HepG2 (cell line): Measurements from ENCODE around the gene RGS19. TPM values are rescaled to one million over a fixed set of nuclear protein-coding genes. Genes with fewer than 3 reads are reported as not detected.

Experiments
- FOSL2 ChIP-seq: sonication (generic); formaldehyde crosslinking; IDR thresholded peaks from 2 replicates; pipeline ENCODE4 v1.4.0; 2020; ENCODE audit warnings: missing genetic modification reagents
- HNRNPH1 ChIP-seq: fragments of 200-400 bp; formaldehyde crosslinking; optimal IDR thresholded peaks from 2 replicates; pipeline ENCODE3; 2017; ENCODE audit warnings: mild to moderate bottlenecking, low read depth, low read length
- HNRNPL ChIP-seq: fragments of 200-400 bp; formaldehyde crosslinking; IDR thresholded peaks from 2 replicates; pipeline ENCODE4 v1.6.1; 2017; ENCODE audit warnings: mild to moderate bottlenecking, low read depth, low read length
- KDM2A ChIP-seq: sonication (generic); formaldehyde crosslinking; IDR thresholded peaks from 2 replicates; pipeline ENCODE4 v1.4.0; 2020; ENCODE audit warnings: low read depth, missing genetic modification reagents, borderline replicate concordance
- MAF1 ChIP-seq: sonication (generic); formaldehyde crosslinking; IDR thresholded peaks from 2 replicates; pipeline ENCODE4 v1.5.0; 2020; ENCODE audit warnings: missing genetic modification reagents, borderline replicate concordance
- NR1H2 ChIP-seq: sonication (generic); formaldehyde crosslinking; IDR thresholded peaks from 2 replicates; pipeline ENCODE4 v1.8.1; 2022; ENCODE audit warnings: low read depth, missing genetic modification reagents, borderline replicate concordance
- PAF1 ChIP-seq: IDR thresholded peaks from 2 replicates; pipeline ENCODE4 v1.6.1; 2016; ENCODE audit warnings: missing genetic modification reagents, missing compliant biosample characterization
- POGZ ChIP-seq: sonication (generic); formaldehyde crosslinking; IDR thresholded peaks from 2 replicates; pipeline ENCODE4 v1.4.0; 2020; ENCODE audit warnings: mild to moderate bottlenecking, missing genetic modification reagents
- POLR2G ChIP-seq: fragments of 200-400 bp; formaldehyde crosslinking; IDR thresholded peaks from 2 replicates; pipeline ENCODE4 v1.6.1; 2018; ENCODE audit warnings: mild to moderate bottlenecking, low read depth, low read length, moderate library complexity
- RBFOX2 ChIP-seq: fragments of 200-400 bp; formaldehyde crosslinking; IDR thresholded peaks from 2 replicates; pipeline ENCODE4 v1.6.1; 2017; ENCODE audit warnings: low read depth, mild to moderate bottlenecking, low read length
- SAFB2 ChIP-seq: sonication (generic); formaldehyde crosslinking; IDR thresholded peaks from 2 replicates; pipeline ENCODE4 v1.5.1; 2020; ENCODE audit warnings: missing genetic modification reagents, low read depth, mild to moderate bottlenecking, borderline replicate concordance
- SRF ChIP-seq: IDR thresholded peaks from 2 replicates; pipeline ENCODE4 v1.6.1; 2011; ENCODE audit warnings: mild to moderate bottlenecking, low read depth, low read length, moderate library complexity
- ZFP41 ChIP-seq: sonication (generic); formaldehyde crosslinking; IDR thresholded peaks from 2 replicates; pipeline ENCODE4 v1.4.0; 2020; ENCODE audit warnings: mild to moderate bottlenecking, missing genetic modification reagents, borderline replicate concordance
- ZNF225 ChIP-seq: sonication (generic); formaldehyde crosslinking; IDR thresholded peaks from 2 replicates; pipeline ENCODE4 v1.4.0; 2020; ENCODE audit warnings: mild to moderate bottlenecking, missing genetic modification reagents
- ZNF234 ChIP-seq: sonication (generic); formaldehyde crosslinking; conservative IDR thresholded peaks from 2 replicates; pipeline ENCODE4 v1.5.1; 2020; ENCODE audit warnings: mild to moderate bottlenecking, missing genetic modification reagents
- ZNF382 ChIP-seq: sonication (generic); formaldehyde crosslinking; IDR thresholded peaks from 2 replicates; pipeline ENCODE4 v1.5.0; 2020; ENCODE audit warnings: missing genetic modification reagents, mild to moderate bottlenecking, borderline replicate concordance
- ZNF546 ChIP-seq: sonication (generic); formaldehyde crosslinking; conservative IDR thresholded peaks from 2 replicates; pipeline ENCODE4 v1.8.1; 2023; ENCODE audit warnings: mild to moderate bottlenecking, missing genetic modification reagents
- ZNF672 ChIP-seq: sonication (generic); formaldehyde crosslinking; IDR thresholded peaks from 2 replicates; pipeline ENCODE4 v1.8.1; 2022; ENCODE audit warnings: missing genetic modification reagents
- ZNF746 ChIP-seq: sonication (generic); formaldehyde crosslinking; IDR thresholded peaks from 2 replicates; pipeline ENCODE4 v1.8.0; 2022; ENCODE audit warnings: mild to moderate bottlenecking, missing genetic modification reagents
- ZNF775 ChIP-seq: sonication (generic); formaldehyde crosslinking; IDR thresholded peaks from 2 replicates; pipeline ENCODE4 v1.4.0; 2020; ENCODE audit warnings: missing genetic modification reagents, mild to moderate bottlenecking, moderate library complexity, borderline replicate concordance
- ZNF891 ChIP-seq: sonication (generic); formaldehyde crosslinking; IDR thresholded peaks from 2 replicates; pipeline ENCODE4 v1.5.0; 2020; ENCODE audit warnings: mild to moderate bottlenecking, missing genetic modification reagents
- ZSCAN25 ChIP-seq: sonication (generic); formaldehyde crosslinking; IDR thresholded peaks from 2 replicates; pipeline ENCODE4 v1.8.0; 2022; ENCODE audit warnings: mild to moderate bottlenecking, missing genetic modification reagents
- polyA plus RNA-seq, 8 experiments: library from polyadenylated mRNA; depleted of rRNA in 3 of 8; stranded (reverse) in 7 of 8; unstranded in 1 of 8; fragments of >200 nt; fragmentation: Illumina TruSeq in 4 of 8; extraction: Trizol in 4 of 8; gene quantifications; 2 replicates each; pipeline versions ENCODE4 v1.2.1 to v1.2.3, GENCODE V29; 2011 to 2016; ENCODE audit warnings: low read depth in 4 of 8, missing spikeins in 1 of 8, mixed read lengths in 1 of 8; ENCODE audit not compliant: insufficient read depth in 1 of 8
- total RNA-seq, 5 experiments: library from RNA; depleted of rRNA; stranded (reverse); fragments of >200 nt; fragmentation: Illumina TruSeq; extraction: Trizol; gene quantifications; 2 replicates each; pipeline ENCODE4 v1.2.3, GENCODE V29; 2016; ENCODE audit warnings: low read depth in 1 of 5
- TF ChIP-seq, protein P1 (sequence below), 2 experiments: sonication (generic) in 1 of 2; formaldehyde crosslinking in 1 of 2; IDR thresholded peaks; 2 replicates each; pipeline versions ENCODE4 v1.4.0 to v1.6.1; 2018 to 2020; ENCODE audit warnings: missing genetic modification reagents in 2 of 2, borderline replicate concordance in 1 of 2, low read depth in 1 of 2, mild to moderate bottlenecking in 1 of 2, missing biosample characterization in 1 of 2
- TF ChIP-seq, protein P2 (sequence below): sonication (generic); formaldehyde crosslinking; IDR thresholded peaks from 2 replicates; pipeline ENCODE4 v1.4.0; 2020; ENCODE audit warnings: mild to moderate bottlenecking, missing genetic modification reagents
- TF ChIP-seq, protein P3 (sequence below): sonication (generic); formaldehyde crosslinking; IDR thresholded peaks from 2 replicates; pipeline ENCODE4 v1.8.1; 2023; ENCODE audit warnings: mild to moderate bottlenecking, inconsistent platforms, moderate library complexity, missing genetic modification reagents, borderline replicate concordance
- TF ChIP-seq, protein P4 (sequence below): fragments of 450-650 bp; IDR thresholded peaks from 2 replicates; pipeline ENCODE4 v1.6.1; 2017

RGS19 gene
- total and polyA plus RNA-seq, 2 of the 13 experiments (the other 11 are each of a cell fraction or from before 2014, with no cell fraction given) = 10.7 to 11.9 TPM

DNA sequence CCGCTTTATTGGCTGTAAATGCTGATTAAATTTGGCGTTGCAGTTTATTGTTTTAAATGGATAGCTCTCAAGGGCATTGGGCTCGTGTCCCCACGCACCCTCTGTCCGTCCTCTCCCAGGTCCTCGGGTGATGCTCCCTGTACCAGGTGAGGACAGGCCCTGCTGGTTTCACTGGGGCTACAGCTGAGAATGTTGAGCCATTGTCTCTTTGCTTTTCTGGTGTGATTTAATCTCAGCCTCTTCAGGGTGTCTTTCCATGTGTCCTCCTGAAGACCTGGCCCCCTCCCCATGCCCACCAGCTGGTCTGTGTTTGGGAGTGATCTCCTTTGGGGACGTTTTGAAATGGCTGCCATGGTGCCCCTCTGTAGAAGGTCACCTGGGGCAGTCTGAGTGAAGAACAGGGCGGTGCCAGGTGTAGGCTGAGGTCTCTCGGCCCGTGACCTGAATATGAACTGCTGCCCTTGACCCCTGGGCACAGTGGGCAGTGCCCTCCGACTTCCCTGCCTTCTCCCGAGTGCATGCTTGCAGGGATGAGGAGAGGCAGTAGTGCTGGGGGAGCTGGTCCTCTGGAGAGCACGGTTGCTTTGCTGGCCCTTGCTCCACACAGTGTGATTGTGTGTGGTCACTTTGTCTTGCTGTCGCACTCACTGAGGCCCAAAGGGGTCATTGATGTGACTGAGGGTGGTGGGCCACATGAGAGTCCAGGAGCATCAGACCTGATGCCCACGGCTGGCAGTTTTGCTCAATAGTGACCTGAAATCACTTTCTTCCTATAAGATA lies 55.8 kb downstream of the RGS19 start (continued):
- TF ChIP-seq, protein P1, sequence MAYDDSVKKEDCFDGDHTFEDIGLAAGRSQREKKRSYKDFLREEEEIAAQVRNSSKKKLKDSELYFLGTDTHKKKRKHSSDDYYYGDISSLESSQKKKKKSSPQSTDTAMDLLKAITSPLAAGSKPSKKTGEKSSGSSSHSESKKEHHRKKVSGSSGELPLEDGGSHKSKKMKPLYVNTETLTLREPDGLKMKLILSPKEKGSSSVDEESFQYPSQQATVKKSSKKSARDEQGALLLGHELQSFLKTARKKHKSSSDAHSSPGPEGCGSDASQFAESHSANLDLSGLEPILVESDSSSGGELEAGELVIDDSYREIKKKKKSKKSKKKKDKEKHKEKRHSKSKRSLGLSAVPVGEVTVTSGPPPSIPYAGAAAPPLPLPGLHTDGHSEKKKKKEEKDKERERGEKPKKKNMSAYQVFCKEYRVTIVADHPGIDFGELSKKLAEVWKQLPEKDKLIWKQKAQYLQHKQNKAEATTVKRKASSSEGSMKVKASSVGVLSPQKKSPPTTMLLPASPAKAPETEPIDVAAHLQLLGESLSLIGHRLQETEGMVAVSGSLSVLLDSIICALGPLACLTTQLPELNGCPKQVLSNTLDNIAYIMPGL (CRISPR knock-in tag; IDR thresholded peaks at IDR 0.05; ENCODE audit: borderline replicate concordance in 1 of 2, low read depth in 1 of 2) = 0 out of 4 replicates have a peak, but pooled peaks of 1 of the 2 experiments have one; percentile 3
- TF ChIP-seq POGZ (peak; percentile 47), ZFP41 (CRISPR knock-in tag) (0 out of 2 replicates have a peak, but pooled peaks have one; percentile 14), HNRNPL (peak; percentile 100), MAF1 (CRISPR knock-in tag) (no peak; the same call in 1 of the 2 replicates), PAF1 (CRISPR knock-in tag) (no peak), HNRNPH1 (no peak), ZNF382 (CRISPR knock-in tag) (no peak), POLR2G (no peak), ZNF891 (CRISPR knock-in tag) (peak; percentile 90; the same call in 1 of the 2 replicates), ZNF546 (CRISPR knock-in tag) (no peak), KDM2A (CRISPR knock-in tag) (no peak; the same call in 1 of the 2 replicates), RBFOX2 (no peak), SAFB2 (CRISPR knock-in tag) (no peak), SRF (0 out of 2 replicates have a peak, but pooled peaks have one; percentile 2), ZNF234 (CRISPR knock-in tag) (no peak), ZNF746 (CRISPR knock-in tag) (no peak), ZNF672 (CRISPR knock-in tag) (no peak), FOSL2 (CRISPR knock-in tag) (no peak; the same call in 1 of the 2 replicates), ZNF225 (CRISPR knock-in tag) (peak; percentile 66), ZNF775 (CRISPR knock-in tag) (no peak), ZSCAN25 (CRISPR knock-in tag) (peak; percentile 75; the same call in 1 of the 2 replicates), NR1H2 (no peak)
- TF ChIP-seq, protein P2, sequence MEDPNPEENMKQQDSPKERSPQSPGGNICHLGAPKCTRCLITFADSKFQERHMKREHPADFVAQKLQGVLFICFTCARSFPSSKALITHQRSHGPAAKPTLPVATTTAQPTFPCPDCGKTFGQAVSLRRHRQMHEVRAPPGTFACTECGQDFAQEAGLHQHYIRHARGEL = peak; percentile 58; the same call in 1 of the 2 replicates
- TF ChIP-seq, protein P3, sequence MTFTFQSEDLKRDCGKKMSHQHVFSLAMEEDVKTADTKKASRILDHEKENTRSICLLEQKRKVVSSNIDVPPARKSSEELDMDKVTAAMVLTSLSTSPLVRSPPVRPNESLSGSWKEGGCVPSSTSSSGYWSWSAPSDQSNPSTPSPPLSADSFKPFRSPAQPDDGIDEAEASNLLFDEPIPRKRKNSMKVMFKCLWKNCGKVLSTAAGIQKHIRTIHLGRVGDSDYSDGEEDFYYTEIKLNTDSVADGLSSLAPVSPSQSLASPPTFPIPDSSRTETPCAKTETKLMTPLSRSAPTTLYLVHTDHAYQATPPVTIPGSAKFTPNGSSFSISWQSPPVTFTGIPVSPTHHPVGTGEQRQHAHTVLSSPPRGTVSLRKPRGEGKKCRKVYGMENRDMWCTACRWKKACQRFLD (CRISPR knock-in tag) = 0 out of 2 replicates have a peak, but pooled peaks have one; percentile 25
- TF ChIP-seq, protein P4, sequence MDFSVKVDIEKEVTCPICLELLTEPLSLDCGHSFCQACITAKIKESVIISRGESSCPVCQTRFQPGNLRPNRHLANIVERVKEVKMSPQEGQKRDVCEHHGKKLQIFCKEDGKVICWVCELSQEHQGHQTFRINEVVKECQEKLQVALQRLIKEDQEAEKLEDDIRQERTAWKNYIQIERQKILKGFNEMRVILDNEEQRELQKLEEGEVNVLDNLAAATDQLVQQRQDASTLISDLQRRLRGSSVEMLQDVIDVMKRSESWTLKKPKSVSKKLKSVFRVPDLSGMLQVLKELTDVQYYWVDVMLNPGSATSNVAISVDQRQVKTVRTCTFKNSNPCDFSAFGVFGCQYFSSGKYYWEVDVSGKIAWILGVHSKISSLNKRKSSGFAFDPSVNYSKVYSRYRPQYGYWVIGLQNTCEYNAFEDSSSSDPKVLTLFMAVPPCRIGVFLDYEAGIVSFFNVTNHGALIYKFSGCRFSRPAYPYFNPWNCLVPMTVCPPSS = no peak
